ENCODE measurements around the gene PCDHGA2.

- TF ChIP-seq, protein P1, sequence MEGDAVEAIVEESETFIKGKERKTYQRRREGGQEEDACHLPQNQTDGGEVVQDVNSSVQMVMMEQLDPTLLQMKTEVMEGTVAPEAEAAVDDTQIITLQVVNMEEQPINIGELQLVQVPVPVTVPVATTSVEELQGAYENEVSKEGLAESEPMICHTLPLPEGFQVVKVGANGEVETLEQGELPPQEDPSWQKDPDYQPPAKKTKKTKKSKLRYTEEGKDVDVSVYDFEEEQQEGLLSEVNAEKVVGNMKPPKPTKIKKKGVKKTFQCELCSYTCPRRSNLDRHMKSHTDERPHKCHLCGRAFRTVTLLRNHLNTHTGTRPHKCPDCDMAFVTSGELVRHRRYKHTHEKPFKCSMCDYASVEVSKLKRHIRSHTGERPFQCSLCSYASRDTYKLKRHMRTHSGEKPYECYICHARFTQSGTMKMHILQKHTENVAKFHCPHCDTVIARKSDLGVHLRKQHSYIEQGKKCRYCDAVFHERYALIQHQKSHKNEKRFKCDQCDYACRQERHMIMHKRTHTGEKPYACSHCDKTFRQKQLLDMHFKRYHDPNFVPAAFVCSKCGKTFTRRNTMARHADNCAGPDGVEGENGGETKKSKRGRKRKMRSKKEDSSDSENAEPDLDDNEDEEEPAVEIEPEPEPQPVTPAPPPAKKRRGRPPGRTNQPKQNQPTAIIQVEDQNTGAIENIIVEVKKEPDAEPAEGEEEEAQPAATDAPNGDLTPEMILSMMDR (IDR thresholded peaks at IDR 0.05), result peak; percentile 50
- TF ChIP-seq RORB (CRISPR knock-in tag; IDR thresholded peaks at IDR 0.05), result no peak
- TF ChIP-seq, protein P2, sequence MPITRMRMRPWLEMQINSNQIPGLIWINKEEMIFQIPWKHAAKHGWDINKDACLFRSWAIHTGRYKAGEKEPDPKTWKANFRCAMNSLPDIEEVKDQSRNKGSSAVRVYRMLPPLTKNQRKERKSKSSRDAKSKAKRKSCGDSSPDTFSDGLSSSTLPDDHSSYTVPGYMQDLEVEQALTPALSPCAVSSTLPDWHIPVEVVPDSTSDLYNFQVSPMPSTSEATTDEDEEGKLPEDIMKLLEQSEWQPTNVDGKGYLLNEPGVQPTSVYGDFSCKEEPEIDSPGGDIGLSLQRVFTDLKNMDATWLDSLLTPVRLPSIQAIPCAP (CRISPR knock-in tag; IDR thresholded peaks at IDR 0.05), result no peak
- TF ChIP-seq NFE2L1 (CRISPR knock-in tag; IDR thresholded peaks at IDR 0.05), result no peak
- TF ChIP-seq, protein P3, sequence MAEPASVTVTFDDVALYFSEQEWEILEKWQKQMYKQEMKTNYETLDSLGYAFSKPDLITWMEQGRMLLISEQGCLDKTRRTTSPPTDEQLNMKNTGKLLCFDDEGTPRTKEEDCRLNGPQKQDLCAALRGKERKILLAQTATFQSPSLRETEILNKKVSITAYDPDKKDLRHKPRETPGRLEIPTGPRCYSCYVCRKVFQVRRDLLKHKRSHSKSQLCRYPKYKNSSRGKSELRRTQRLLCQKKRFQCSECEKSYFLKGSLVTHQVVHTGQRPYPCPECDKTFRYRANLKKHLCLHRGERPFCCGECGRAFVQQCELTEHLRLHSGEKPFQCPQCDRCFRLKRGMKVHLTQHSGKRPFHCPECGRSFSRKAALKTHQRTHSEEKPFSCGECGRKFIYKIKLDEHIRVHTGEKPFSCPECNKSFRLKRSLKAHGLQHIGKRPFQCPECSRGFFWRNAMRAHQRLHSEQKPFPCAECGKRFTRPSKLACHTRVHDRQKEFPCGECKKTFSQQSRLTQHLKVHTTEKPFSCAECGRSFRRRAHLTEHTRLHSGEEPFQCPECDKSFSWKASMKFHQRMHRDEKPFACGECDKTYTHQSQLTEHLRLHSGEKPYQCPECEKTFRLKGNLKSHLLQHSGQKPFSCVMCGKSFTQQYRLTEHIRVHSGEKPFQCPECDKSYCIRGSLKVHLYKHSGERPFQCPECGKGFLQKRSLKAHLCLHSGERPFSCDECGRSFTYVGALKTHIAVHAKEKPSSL (CRISPR knock-in tag; conservative IDR thresholded peaks at IDR 0.05), result no peak
- TF ChIP-seq GABPB1 (CRISPR knock-in tag; IDR thresholded peaks at IDR 0.05), result no peak
- TF ChIP-seq, protein P4, sequence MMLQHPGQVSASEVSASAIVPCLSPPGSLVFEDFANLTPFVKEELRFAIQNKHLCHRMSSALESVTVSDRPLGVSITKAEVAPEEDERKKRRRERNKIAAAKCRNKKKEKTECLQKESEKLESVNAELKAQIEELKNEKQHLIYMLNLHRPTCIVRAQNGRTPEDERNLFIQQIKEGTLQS (CRISPR knock-in tag; conservative IDR thresholded peaks at IDR 0.05), result no peak
- TF ChIP-seq, protein P5, sequence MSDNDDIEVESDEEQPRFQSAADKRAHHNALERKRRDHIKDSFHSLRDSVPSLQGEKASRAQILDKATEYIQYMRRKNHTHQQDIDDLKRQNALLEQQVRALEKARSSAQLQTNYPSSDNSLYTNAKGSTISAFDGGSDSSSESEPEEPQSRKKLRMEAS (CRISPR knock-in tag; IDR thresholded peaks at IDR 0.05), result no peak
- no peak for TF ChIP-seq CBFB (CRISPR knock-in tag; IDR thresholded peaks at IDR 0.05; ENCODE audit: low read depth)
Observed at GRCh38 chr5:141349917-141350619, 11.5 kb downstream of the PCDHGA2 start, which contains the start of gene PCDHGB1.

Data from WTC11 (cell line).